HG03064 (cell line): Measurements from ENCODE around the gene PDSS1.

ENCODE experiments used
- ATAC-seq: cut with Tn5 transposase; IDR thresholded peaks from one replicate; pipeline ENCODE4 v1.9.1; 2021; ENCODE audit warnings: low read depth; ENCODE audit not compliant: unreplicated experiment

The PDSS1 gene

GRCh38 chr10:26792758-26793495, 95.4 kb downstream of the PDSS1 start:
- ATAC-seq, result no peak
